ENCODE data around the gene SPTBN1.

The SPTBN1 gene

GRCh38 chr2:54636415-54637139, 180.4 kb downstream of the SPTBN1 start:
- no peak for DNase-seq

GRCh38 chr2:54638103-54638502, 182.0 kb downstream of the SPTBN1 start:
- no peak for DNase-seq

- no peak for DNase-seq
These were observed 182.7 kb downstream of the SPTBN1 start for GRCh38 chr2:54638774-54639187.

GRCh38 chr2:54639609-54640008, 183.5 kb downstream of the SPTBN1 start:
- DNase-seq: no peak

GRCh38 chr2:54640834-54641540, 184.9 kb downstream of the SPTBN1 start:
- no peak for DNase-seq

GRCh38 chr2:54641988-54642387, 185.9 kb downstream of the SPTBN1 start:
- no peak for DNase-seq

GRCh38 chr2:54642677-54643430, 186.7 kb downstream of the SPTBN1 start:
- no peak for DNase-seq

- no peak for DNase-seq
These were observed 188.1 kb downstream of the SPTBN1 start for GRCh38 chr2:54644236-54644635.

- no peak for DNase-seq
These were observed 190.2 kb downstream of the SPTBN1 start for GRCh38 chr2:54646170-54646927.

GRCh38 chr2:54648256-54648655, 192.1 kb downstream of the SPTBN1 start:
- DNase-seq: no peak

GRCh38 chr2:54649191-54649590, 193.1 kb downstream of the SPTBN1 start:
- DNase-seq: no peak

GRCh38 chr2:54649633-54650032, 193.5 kb downstream of the SPTBN1 start:
- no peak for DNase-seq

- no peak for DNase-seq
These were observed 194.5 kb downstream of the SPTBN1 start for GRCh38 chr2:54650612-54651011.

- no peak for DNase-seq
These were observed 195.2 kb downstream of the SPTBN1 start for GRCh38 chr2:54651291-54651690.

- DNase-seq: no peak
These were observed 196.4 kb downstream of the SPTBN1 start for GRCh38 chr2:54652540-54652939.

GRCh38 chr2:54653572-54654204, 197.6 kb downstream of the SPTBN1 start:
- DNase-seq: no peak

GRCh38 chr2:54655046-54655809, 199.1 kb downstream of the SPTBN1 start:
- no peak for DNase-seq

GRCh38 chr2:54656863-54657262, 200.7 kb downstream of the SPTBN1 start:
- DNase-seq: no peak

GRCh38 chr2:54657664-54658083, 201.5 kb downstream of the SPTBN1 start:
- peak; percentile 13 to 33 for DNase-seq

- DNase-seq: no peak
These were observed 202.5 kb downstream of the SPTBN1 start for GRCh38 chr2:54658564-54659071.

GRCh38 chr2:54659527-54659926, 203.4 kb downstream of the SPTBN1 start:
- DNase-seq: no peak
